Left cardiac atrium (tissue), 4 donors: ENCODE data around the gene SLK. TPM values are rescaled to one million over a fixed set of nuclear protein-coding genes. Genes with fewer than 3 reads are reported as not detected.

Experiments used
- ATAC-seq, 2 donors: fragments of 200-7000 bp; cut with Tn5 transposase; one replicate each; pipeline ENCODE4 v1.9.1; 2020; ENCODE audit warnings: mild to moderate bottlenecking in 2 of 2, moderate library complexity in 2 of 2
- DNase-seq: peaks from one replicate; pipeline ENCODE4 v3.0.0-alpha.2; 2020
- intact Hi-C, 2 donors: fragments of 100-400 bp; cut with DNase I; formaldehyde crosslinking; loops; one replicate each; pipeline versions ENCODE4 v1.14.1 to v1.15.1; 2022 to 2023
- long read RNA-seq: library from polyadenylated mRNA; unstranded; transcript quantifications from one replicate; pipeline ENCODE4 v2.0.0, GENCODE V29; 2021
- total RNA-seq, 2 donors: library from RNA; stranded (reverse); fragmentation: NEBNext Ultra II Directional; extraction: Animal tissue kit (Norgen Biotek cat#: 25700); gene quantifications; one replicate each; pipeline ENCODE4 v1.2.1, GENCODE V29; 2021
- donor health status: DM: no; HTN: yes; CAD: no.
- donor health status: DM: no; HTN: yes; CAD: no; lungs with severe emphysema.
- donor health status: DM: yes; HTN: yes; CAD: no.
- donor health status: Dilated cardiomyopathy.

The SLK gene
- 10 to 100 TPM; 29.0 to 42.2 TPM for total RNA-seq
- long read RNA-seq, partial matches to known transcripts = 5 of 7 reads
- long read RNA-seq, other reads (novel, unspliced or antisense) = 2 of 7 reads

GRCh38 chr10:103966671-103967447 lies at the start of gene SLK:
SLK (plus strand) TSS chr10:103967140; CDS start chr10:103967746, 606 bp downstream.
- intact Hi-C loops = no loop called here
- ATAC-seq = peak; percentile 97 to 99
- peak; percentile 89 for DNase-seq

GRCh38 chr10:103917302-103918052 lies 49.5 kb upstream of the SLK start:
- ATAC-seq (peak; percentile 39 to 60), DNase-seq (peak; percentile 64)
- intact Hi-C loops = no loop called here

- ATAC-seq (peak; percentile 98), DNase-seq (peak; percentile 98)
- intact Hi-C loops = no loop called here
These were observed 48.7 kb upstream of the SLK start, which contains the start of gene STN1 for GRCh38 chr10:103918053-103918846. STN1 (minus strand) TSS chr10:103918184; CDS start chr10:103917594, 590 bp downstream.

- intact Hi-C loops = loop anchor here in 1 of 2 donors (5.0 kb wide), 1 partner anchor 43 kb away; no protein-coding TSS in a partner anchor
- DNase-seq = no peak
- no peak for ATAC-seq
These were observed 47.3 kb upstream of the SLK start for GRCh38 chr10:103919648-103920025.

GRCh38 chr10:103921248-103921647 lies 45.7 kb upstream of the SLK start:
- no peak for ATAC-seq
- DNase-seq = no peak
- intact Hi-C loops = loop anchor here in 1 of 2 donors (5.0 kb wide), 1 partner anchor 41 kb away; no protein-coding TSS in a partner anchor

- intact Hi-C loops = loop anchor here in 1 of 2 donors (5.0 kb wide), 1 partner anchor 41 kb away; no protein-coding TSS in a partner anchor
- ATAC-seq (no peak), DNase-seq (no peak)
These were observed 45.2 kb upstream of the SLK start for GRCh38 chr10:103921750-103922195.

- ATAC-seq (no peak), DNase-seq (no peak)
- intact Hi-C loops = loop anchor here in 1 of 2 donors (5.0 kb wide), 1 partner anchor 40 kb away; no protein-coding TSS in a partner anchor
These were observed 44.3 kb upstream of the SLK start for GRCh38 chr10:103922659-103923058.

- no peak for ATAC-seq
- intact Hi-C loops = loop anchor here in 1 of 2 donors (5.0 kb wide), 1 partner anchor 39 kb away; no protein-coding TSS in a partner anchor
- no peak for DNase-seq
These were observed 43.4 kb upstream of the SLK start for GRCh38 chr10:103923502-103923901.

GRCh38 chr10:103925591-103925990 lies 41.3 kb upstream of the SLK start:
- ATAC-seq = no peak
- DNase-seq = no peak
- intact Hi-C loops = no loop called here

- intact Hi-C loops = no loop called here
- DNase-seq = no peak
- ATAC-seq = no peak
These were observed 40.1 kb upstream of the SLK start for GRCh38 chr10:103926722-103927319.

- ATAC-seq (no peak), DNase-seq (no peak)
- intact Hi-C loops = no loop called here
These were observed 38.2 kb upstream of the SLK start for GRCh38 chr10:103928784-103929183.

- intact Hi-C loops = no loop called here
- DNase-seq = no peak
- peak; percentile 34 to 81 for ATAC-seq
These were observed 37.5 kb upstream of the SLK start for GRCh38 chr10:103929381-103929921.

GRCh38 chr10:103930449-103930848 lies 36.5 kb upstream of the SLK start:
- no peak for ATAC-seq
- intact Hi-C loops = no loop called here
- no peak for DNase-seq

GRCh38 chr10:103930881-103931280 lies 36.1 kb upstream of the SLK start:
- ATAC-seq (no peak), DNase-seq (no peak)
- intact Hi-C loops = no loop called here

GRCh38 chr10:103931603-103932002 lies 35.3 kb upstream of the SLK start:
- intact Hi-C loops = no loop called here
- no peak for DNase-seq
- no peak for ATAC-seq

GRCh38 chr10:103932271-103932670 lies 34.7 kb upstream of the SLK start:
- DNase-seq (no peak), ATAC-seq (no peak)
- intact Hi-C loops = no loop called here

GRCh38 chr10:103932971-103933370 lies 34.0 kb upstream of the SLK start:
- intact Hi-C loops = no loop called here
- DNase-seq (no peak), ATAC-seq (peak in 1 of 2 donors; percentile 4)

- ATAC-seq (peak; percentile 17 to 29), DNase-seq (no peak)
- intact Hi-C loops = no loop called here
These were observed 33.3 kb upstream of the SLK start for GRCh38 chr10:103933557-103934121.
